Mesendoderm (in vitro differentiated cells): ENCODE measurements around the gene NEAT1.

Experiments used
- DNase-seq: peaks from one replicate; pipeline ENCODE4 v3.0.0; 2013
- H2AK5ac ChIP-seq: 2 replicates; pipeline ENCODE4 v1.6.1; 2013; ENCODE audit warnings: low read length, inconsistent platforms
- H2BK120ac ChIP-seq: 2 replicates; pipeline ENCODE4 v1.6.1; 2013; ENCODE audit warnings: low read depth, mild to moderate bottlenecking, low read length, moderate library complexity, mixed read lengths
- H2BK15ac ChIP-seq: replicated peaks from 2 replicates; pipeline ENCODE4 v1.6.1; 2013; ENCODE audit warnings: low read depth, mild to moderate bottlenecking, moderate library complexity
- H2BK5ac ChIP-seq: 2 replicates; pipeline ENCODE4 v1.6.1; 2013; ENCODE audit warnings: low read length, inconsistent platforms
- H3K18ac ChIP-seq: 2 replicates; pipeline ENCODE4 v1.6.1; 2013; ENCODE audit warnings: mild to moderate bottlenecking, low read length, mixed read lengths
- H3K23ac ChIP-seq: one replicate; pipeline ENCODE4 v1.6.1; 2013; ENCODE audit warnings: low read length
- H3K27ac ChIP-seq: 2 replicates; pipeline ENCODE4 v1.5.1; 2013; ENCODE audit warnings: low read depth, mild to moderate bottlenecking, inconsistent platforms, low read length, moderate library complexity
- H3K27me3 ChIP-seq: 2 replicates; pipeline ENCODE4 v1.6.1; 2013; ENCODE audit warnings: low read length, control low read depth, mild to moderate bottlenecking, inconsistent platforms; ENCODE audit not compliant: insufficient read depth, poor library complexity
- H3K36me3 ChIP-seq: 2 replicates; pipeline ENCODE4 v1.6.1; 2013; ENCODE audit warnings: low read length, inconsistent platforms; ENCODE audit not compliant: control insufficient read depth, insufficient read depth
- H3K4ac ChIP-seq: one replicate; pipeline ENCODE4 v1.6.1; 2013; ENCODE audit warnings: low read depth, mild to moderate bottlenecking, low read length, moderate library complexity
- H3K4me1 ChIP-seq: 2 replicates; pipeline ENCODE4 v1.6.1; 2013; ENCODE audit warnings: low read depth, low read length, inconsistent platforms; ENCODE audit not compliant: control insufficient read depth
- H3K4me2 ChIP-seq: 2 replicates; pipeline ENCODE4 v1.6.1; 2013; ENCODE audit warnings: low read length
- H3K4me3 ChIP-seq: 2 replicates; pipeline ENCODE4 v1.5.1; 2013; ENCODE audit warnings: mild to moderate bottlenecking, low read length
- H3K56ac ChIP-seq: one replicate; pipeline ENCODE4 v1.6.1; 2013; ENCODE audit warnings: low read length
- H3K79me1 ChIP-seq: 2 replicates; pipeline ENCODE4 v1.6.1; 2013; ENCODE audit warnings: low read length, inconsistent platforms
- H3K79me2 ChIP-seq: 2 replicates; pipeline ENCODE4 v1.6.1; 2013; ENCODE audit warnings: mild to moderate bottlenecking, low read length; ENCODE audit not compliant: control insufficient read depth, insufficient read depth
- H3K9ac ChIP-seq: 2 replicates; pipeline ENCODE4 v1.6.1; 2013; ENCODE audit warnings: low read length, inconsistent platforms
- H4K5ac ChIP-seq: one replicate; pipeline ENCODE4 v1.6.1; 2013; ENCODE audit warnings: low read length
- H4K8ac ChIP-seq: one replicate; pipeline ENCODE4 v1.6.1; 2013; ENCODE audit warnings: low read depth, mild to moderate bottlenecking, control low read depth, low read length, moderate library complexity
- whole genome bisulfite sequencing: extraction: QIAGEN DNeasy Blood & Tissue Kit; methylation state at CpG from one replicate; pipeline ENCODE4 v1.1.7; 2013; ENCODE audit warnings: low lambda C conversion rate, missing lambda C conversion rate; ENCODE audit not compliant: insufficient coverage; ENCODE audit errors: extremely low coverage; 5-methylcytosine and 5-hydroxymethylcytosine counted together

The NEAT1 gene

GRCh38 chr11:65396769-65397745 lies 25.5 kb upstream of the NEAT1 start:
- Histone ChIP-seq H2BK5ac (no peak overlapping the region), H4K5ac (no peak overlapping the region), H2BK15ac (no peak overlapping the region), H4K8ac (no peak overlapping the region), H3K27me3 (no peaks in the 10 kb centered on the region), H2AK5ac (no peak overlapping the region), H3K79me2 (no peaks in the 10 kb centered on the region), H3K56ac (no peak overlapping the region), H3K36me3 (peaks cover 9% of the 10 kb centered on the region), H3K23ac (no peak overlapping the region), H3K18ac (no peak overlapping the region), H3K4ac (no peak overlapping the region), H3K4me3 (no peak overlapping the region), H3K27ac (no peak overlapping the region), H3K9ac (no peak overlapping the region), H3K4me2 (no peak overlapping the region), H3K4me1 (no peaks in the 10 kb centered on the region), H2BK120ac (no peak overlapping the region), H3K79me1 (peaks cover 2% of the 10 kb centered on the region)
- WGBS: no CpG with 5 or more reads among the region's 38 CpGs
- DNase-seq: no peak

- Histone ChIP-seq H3K27ac (no peak overlapping the region), H3K79me2 (no peaks in the 10 kb centered on the region), H3K4me2 (no peak overlapping the region), H3K79me1 (no peaks in the 10 kb centered on the region), H2BK5ac (no peak overlapping the region), H4K5ac (no peak overlapping the region), H3K27me3 (no peaks in the 10 kb centered on the region), H2BK15ac (no peak overlapping the region), H3K9ac (no peak overlapping the region), H3K56ac (no peak overlapping the region), H3K23ac (no peak overlapping the region), H3K4me1 (no peaks in the 10 kb centered on the region), H4K8ac (no peak overlapping the region), H3K18ac (no peak overlapping the region), H3K4ac (no peak overlapping the region), H3K4me3 (no peak overlapping the region), H2AK5ac (no peak overlapping the region), H2BK120ac (no peak overlapping the region), H3K36me3 (peaks cover 9% of the 10 kb centered on the region)
- no peak for DNase-seq
- WGBS: no CpG with 5 or more reads among the region's 16 CpGs
These were observed 24.2 kb upstream of the NEAT1 start for GRCh38 chr11:65398362-65398910.

- no peak overlapping the region for H2AK5ac ChIP-seq
- H2BK120ac ChIP-seq: no peak overlapping the region
- H3K4me1 ChIP-seq: no peaks in the 10 kb centered on the region
- no peak overlapping the region for H3K9ac ChIP-seq
- no CpG with 5 or more reads among the region's 13 CpGs for WGBS
- no peak overlapping the region for H3K18ac ChIP-seq
- no peak overlapping the region for H2BK15ac ChIP-seq
- H2BK5ac ChIP-seq: no peak overlapping the region
- H3K36me3 ChIP-seq: peaks cover 9% of the 10 kb centered on the region
- no peaks in the 10 kb centered on the region for H3K79me1 ChIP-seq
- H3K27ac ChIP-seq: no peak overlapping the region
- DNase-seq: no peak
- no peak overlapping the region for H3K56ac ChIP-seq
- H3K23ac ChIP-seq: no peak overlapping the region
- no peak overlapping the region for H3K4ac ChIP-seq
- no peak overlapping the region for H3K4me2 ChIP-seq
- no peak overlapping the region for H4K8ac ChIP-seq
- no peak overlapping the region for H4K5ac ChIP-seq
- H3K79me2 ChIP-seq: no peaks in the 10 kb centered on the region
- H3K27me3 ChIP-seq: no peaks in the 10 kb centered on the region
- H3K4me3 ChIP-seq: no peak overlapping the region
These were observed 23.3 kb upstream of the NEAT1 start for GRCh38 chr11:65399249-65399648.

- Histone ChIP-seq H2AK5ac (no peak overlapping the region), H2BK120ac (no peak overlapping the region), H3K18ac (no peak overlapping the region), H3K4me3 (no peak overlapping the region), H3K4me2 (no peak overlapping the region), H3K56ac (no peak overlapping the region), H3K79me2 (no peaks in the 10 kb centered on the region), H3K4ac (no peak overlapping the region), H3K23ac (no peak overlapping the region), H2BK15ac (no peak overlapping the region), H3K27ac (no peak overlapping the region), H3K79me1 (no peaks in the 10 kb centered on the region), H3K36me3 (peaks cover 9% of the 10 kb centered on the region), H2BK5ac (no peak overlapping the region), H3K9ac (no peak overlapping the region), H4K8ac (no peak overlapping the region), H3K4me1 (no peaks in the 10 kb centered on the region), H3K27me3 (no peaks in the 10 kb centered on the region), H4K5ac (no peak overlapping the region)
- no CpG with 5 or more reads among the region's 10 CpGs for WGBS
- DNase-seq: no peak
These were observed 22.8 kb upstream of the NEAT1 start for GRCh38 chr11:65399845-65400244.

GRCh38 chr11:65400307-65401072 lies 22.1 kb upstream of the NEAT1 start:
- no CpG with 5 or more reads among the region's 17 CpGs for WGBS
- no peak overlapping the region for H3K23ac ChIP-seq
- no peak overlapping the region for H4K5ac ChIP-seq
- no peaks in the 10 kb centered on the region for H3K79me2 ChIP-seq
- H3K18ac ChIP-seq: no peak overlapping the region
- H3K4me1 ChIP-seq: no peaks in the 10 kb centered on the region
- no peak overlapping the region for H2BK15ac ChIP-seq
- H3K79me1 ChIP-seq: no peaks in the 10 kb centered on the region
- no peak for DNase-seq
- no peak overlapping the region for H3K27ac ChIP-seq
- H3K9ac ChIP-seq: no peak overlapping the region
- no peak overlapping the region for H3K4me3 ChIP-seq
- no peak overlapping the region for H2BK120ac ChIP-seq
- H2BK5ac ChIP-seq: no peak overlapping the region
- no peaks in the 10 kb centered on the region for H3K27me3 ChIP-seq
- no peak overlapping the region for H3K56ac ChIP-seq
- H4K8ac ChIP-seq: no peak overlapping the region
- H3K36me3 ChIP-seq: peaks cover 12% of the 10 kb centered on the region
- no peak overlapping the region for H2AK5ac ChIP-seq
- H3K4me2 ChIP-seq: no peak overlapping the region
- H3K4ac ChIP-seq: no peak overlapping the region
